Measurements from ENCODE around the gene BACE2.

DNA sequence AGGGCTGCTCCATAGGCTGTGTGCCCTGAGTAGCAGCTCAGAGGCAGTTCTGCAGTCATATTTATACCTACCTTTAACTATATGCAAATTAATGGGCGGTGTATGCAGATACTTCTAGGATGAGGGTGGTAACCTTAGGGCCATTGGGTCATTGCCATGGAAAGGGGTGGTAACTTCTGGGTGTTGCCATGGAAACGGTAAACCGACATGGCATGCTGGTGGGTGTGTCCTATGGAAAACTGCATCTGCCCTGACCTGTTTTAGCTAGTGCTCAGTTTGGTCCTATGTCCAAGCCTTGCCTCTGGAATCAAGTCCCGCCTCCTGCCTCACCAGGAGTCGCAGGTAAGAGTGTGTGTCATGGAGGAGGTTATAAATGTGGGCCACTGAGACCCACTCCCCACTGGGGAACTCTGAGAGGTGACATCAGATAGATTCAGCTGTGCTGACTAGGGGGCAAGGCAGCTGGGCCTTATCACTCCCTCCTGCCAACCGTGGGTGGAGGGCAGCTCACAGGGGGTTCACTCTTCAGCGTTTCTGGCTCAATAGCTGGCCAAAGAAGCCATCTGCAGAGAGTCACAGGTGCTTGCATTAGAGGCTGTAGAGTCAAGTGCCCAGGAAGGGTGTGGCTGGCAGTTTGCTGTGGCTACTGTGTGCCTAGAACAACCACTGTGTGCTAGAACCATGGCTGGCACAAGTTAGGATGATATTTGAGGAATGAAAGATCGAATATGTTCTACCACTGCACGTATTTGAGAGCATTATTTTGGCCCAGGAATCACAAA is 19.0 kb downstream of the BACE2 start:
- TF ChIP-seq, protein P1, sequence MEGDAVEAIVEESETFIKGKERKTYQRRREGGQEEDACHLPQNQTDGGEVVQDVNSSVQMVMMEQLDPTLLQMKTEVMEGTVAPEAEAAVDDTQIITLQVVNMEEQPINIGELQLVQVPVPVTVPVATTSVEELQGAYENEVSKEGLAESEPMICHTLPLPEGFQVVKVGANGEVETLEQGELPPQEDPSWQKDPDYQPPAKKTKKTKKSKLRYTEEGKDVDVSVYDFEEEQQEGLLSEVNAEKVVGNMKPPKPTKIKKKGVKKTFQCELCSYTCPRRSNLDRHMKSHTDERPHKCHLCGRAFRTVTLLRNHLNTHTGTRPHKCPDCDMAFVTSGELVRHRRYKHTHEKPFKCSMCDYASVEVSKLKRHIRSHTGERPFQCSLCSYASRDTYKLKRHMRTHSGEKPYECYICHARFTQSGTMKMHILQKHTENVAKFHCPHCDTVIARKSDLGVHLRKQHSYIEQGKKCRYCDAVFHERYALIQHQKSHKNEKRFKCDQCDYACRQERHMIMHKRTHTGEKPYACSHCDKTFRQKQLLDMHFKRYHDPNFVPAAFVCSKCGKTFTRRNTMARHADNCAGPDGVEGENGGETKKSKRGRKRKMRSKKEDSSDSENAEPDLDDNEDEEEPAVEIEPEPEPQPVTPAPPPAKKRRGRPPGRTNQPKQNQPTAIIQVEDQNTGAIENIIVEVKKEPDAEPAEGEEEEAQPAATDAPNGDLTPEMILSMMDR (IDR thresholded peaks at IDR 0.05) = no peak
- TF ChIP-seq POLR2A (IDR thresholded peaks at IDR 0.05) = no peak

Data from thyroid gland (tissue), 4 donors.